ENCODE measurements around the gene CFAP61. TPM values are rescaled to one million over a fixed set of nuclear protein-coding genes. Genes with fewer than 3 reads are reported as not detected.

Gene CFAP61
- total and polyA plus RNA-seq, 2 experiments from 2014 or later = 0.21 TPM; not detected in 1

- H3K4me3 ChIP-seq = no peak overlapping the region
- H2AFZ ChIP-seq = no peak overlapping the region
- no peaks in the 10 kb centered on the region for H4K20me1 ChIP-seq (replicated peaks; ENCODE audit: insufficient read depth)
- Mint-ChIP-seq H3K36me3 (ENCODE audit: low read depth) (no peaks in the 10 kb centered on the region), H3K27me3 (ENCODE audit: insufficient read depth, low read depth, poor library complexity) (peaks cover 3% of the 10 kb centered on the region), H3K27ac (no peak overlapping the region), H3K9me3 (no peaks in the 10 kb centered on the region), H3K4me3 (no peak overlapping the region), H3K4me1 (peaks cover 59% of the 10 kb centered on the region)
- H3K4me1 ChIP-seq (ENCODE audit: insufficient read depth) = peaks cover 29% of the 10 kb centered on the region
- no peak overlapping the region for H3K4me2 ChIP-seq
- no peaks in the 10 kb centered on the region for H3K79me2 ChIP-seq (replicated peaks; ENCODE audit: insufficient read depth)
- H3K27ac ChIP-seq (ENCODE audit: low read depth) = no peak overlapping the region
- no peak for TF ChIP-seq ZNF462 (CRISPR knock-in tag; IDR thresholded peaks at IDR 0.05)
- TF ChIP-seq CREB1 (CRISPR knock-in tag; IDR thresholded peaks at IDR 0.05; ENCODE audit: low read depth) = no peak
- TF ChIP-seq NANOG (IDR thresholded peaks at IDR 0.05; ENCODE audit: borderline replicate concordance) = no peak
- TF ChIP-seq JUNB (IDR thresholded peaks at IDR 0.05; ENCODE audit: unreplicated experiment) = no peak
- TF ChIP-seq CTCF (conservative IDR thresholded peaks at IDR 0.05; ENCODE audit: low read depth in 2 of 2) = peak; percentile 67
- TF ChIP-seq STAT1 (IDR thresholded peaks at IDR 0.05; ENCODE audit: unreplicated experiment) = no peak
- H3K27me3 ChIP-seq (ENCODE audit: insufficient read depth) = no peaks in the 10 kb centered on the region
- no peaks in the 10 kb centered on the region; the same call in 1 of the 2 replicates for H3F3A ChIP-seq (replicated peaks; ENCODE audit: low read depth)
- peak; percentile 46 for DNase-seq (ENCODE audit: low spot score)
- H3K9me2 ChIP-seq (ENCODE audit: insufficient read depth) = no peaks in the 10 kb centered on the region
- 0 out of 3 replicates have a peak, but pooled peaks have one; percentile 16 for ATAC-seq
- no peaks in the 10 kb centered on the region for H3K36me3 ChIP-seq (ENCODE audit: insufficient read depth)
Measured at GRCh38 chr20:20407891-20408805, 355.8 kb downstream of the CFAP61 start.

Data from GM23338 (cell line).